Glomerular endothelial cell (primary cell): ENCODE results near the gene LIMS2. TPM values are rescaled to one million over a fixed set of nuclear protein-coding genes. Genes with fewer than 3 reads are reported as not detected.

Experiments
- total RNA-seq: library from RNA; depleted of rRNA; stranded (reverse); fragments of >200 nt; gene quantifications from 2 replicates; pipeline ENCODE4 v1.2.3, GENCODE V29; 2015

The LIMS2 gene
- total RNA-seq, 1 donor from 2014 or later = 15.6 TPM

Other genes starting within 250 kb of the LIMS2 start
- 35.3 and 46.2 TPM in 2 replicates for gene IWS1, start 149.0 kb downstream of the LIMS2 start, total RNA-seq
- gene MYO7B, start 139.8 kb downstream of the LIMS2 start, total RNA-seq = 0.05 and 1.2 TPM in 2 replicates
- not detected in 2 replicates for gene GPR17, start 29.4 kb downstream of the LIMS2 start, total RNA-seq
- 6.7 and 7.3 TPM in 2 replicates for gene SFT2D3, start 26.0 kb upstream of the LIMS2 start, total RNA-seq
- 21.7 and 28.2 TPM in 2 replicates for gene WDR33, start 135.6 kb upstream of the LIMS2 start, total RNA-seq
- gene POLR2D, start 182.6 kb upstream of the LIMS2 start, total RNA-seq = 17.7 and 21.3 TPM in 2 replicates
- gene AMMECR1L, start 210.4 kb upstream of the LIMS2 start, total RNA-seq = 15.5 and 20.7 TPM in 2 replicates